GM18909 (cell line): ENCODE measurements around the gene SNRPA1.
A peak's percentile ranks its signal among the peaks of the same experiment; 100 is the strongest.
"Not testable (repeated sequence)": the region's sequence is repeated elsewhere in the genome, so short reads cannot be mapped to it uniquely, and the experiment has no call there.

Experiments used
- ATAC-seq: cut with Tn5 transposase; IDR thresholded peaks from one replicate; pipeline ENCODE4 v1.9.1; 2021; ENCODE audit warnings: mild to moderate bottlenecking; ENCODE audit not compliant: unreplicated experiment, poor library complexity

Gene SNRPA1

DNA sequence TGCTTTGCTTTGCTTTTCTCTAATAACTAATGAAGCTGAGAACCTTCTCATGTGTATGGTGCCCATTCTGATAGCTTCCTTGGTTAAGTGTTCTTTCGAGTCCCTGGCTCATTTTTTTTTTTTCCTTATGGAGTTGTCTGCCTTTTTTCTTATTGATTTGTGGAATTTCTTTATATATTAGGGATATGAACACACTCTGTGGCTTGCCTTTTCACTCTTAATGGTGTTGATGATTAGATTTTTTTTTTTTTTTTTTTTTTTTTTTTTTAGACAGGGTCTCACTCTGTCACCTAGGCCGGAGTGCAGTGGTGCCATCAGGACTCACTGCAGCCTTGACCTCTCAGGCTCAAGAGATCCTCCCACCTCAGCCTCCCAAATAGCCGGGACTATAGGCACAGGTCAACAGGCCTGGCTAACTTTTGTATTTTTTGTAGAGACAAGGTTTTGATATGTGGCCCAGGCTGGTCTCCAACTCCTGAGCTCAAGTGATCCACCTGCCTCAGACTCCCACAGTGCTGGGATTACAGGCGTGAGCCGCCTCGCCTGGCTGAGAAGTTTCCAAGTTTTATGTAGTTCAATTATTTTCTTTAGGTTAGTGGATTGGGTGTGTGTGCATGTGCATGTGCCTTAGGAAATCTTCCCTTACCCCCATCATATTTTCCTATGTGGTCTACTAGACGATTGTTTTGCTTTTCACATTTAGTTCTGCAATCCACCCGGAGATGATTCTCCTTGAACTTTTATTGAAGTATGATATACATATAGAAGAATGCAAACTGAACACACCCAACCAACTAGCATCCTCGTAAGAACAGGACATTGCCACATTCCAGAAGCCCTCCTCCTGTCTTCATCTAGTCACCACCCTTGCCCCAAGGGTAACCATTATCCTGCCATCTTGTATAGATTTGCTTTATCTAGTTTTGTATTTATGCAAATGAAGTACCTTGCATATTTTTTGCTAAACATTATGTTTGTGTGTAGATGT, 1.7 kb upstream of the SNRPA1 start:
- ATAC-seq, result no peak

DNA sequence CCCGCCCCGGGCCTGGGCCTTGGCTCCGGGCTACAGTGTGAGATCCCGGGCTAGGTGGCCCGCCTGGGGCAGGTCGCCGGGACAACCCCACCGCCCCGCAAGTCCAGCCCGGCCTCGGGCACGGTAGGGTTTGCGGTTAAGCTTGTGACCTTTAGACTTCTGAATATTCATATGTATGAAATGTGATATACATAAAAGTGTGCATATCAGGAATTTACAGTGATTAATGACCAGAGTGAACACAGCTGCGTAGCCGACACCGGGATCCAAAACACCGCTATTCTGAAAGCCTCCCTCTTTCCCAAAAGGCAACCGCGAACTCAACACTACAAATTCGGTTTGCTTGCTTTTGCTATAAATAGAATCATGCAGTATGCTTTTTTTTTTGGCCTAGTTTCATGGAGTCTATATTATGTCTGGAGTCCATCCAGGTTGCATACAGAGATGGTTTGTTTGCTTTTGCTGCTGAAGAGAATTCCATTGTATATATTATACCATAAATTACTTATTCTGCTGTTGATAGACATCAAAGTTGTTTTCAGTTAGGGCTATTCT, 636 bp upstream of the SNRPA1 start:
- ATAC-seq, result no peak

DNA sequence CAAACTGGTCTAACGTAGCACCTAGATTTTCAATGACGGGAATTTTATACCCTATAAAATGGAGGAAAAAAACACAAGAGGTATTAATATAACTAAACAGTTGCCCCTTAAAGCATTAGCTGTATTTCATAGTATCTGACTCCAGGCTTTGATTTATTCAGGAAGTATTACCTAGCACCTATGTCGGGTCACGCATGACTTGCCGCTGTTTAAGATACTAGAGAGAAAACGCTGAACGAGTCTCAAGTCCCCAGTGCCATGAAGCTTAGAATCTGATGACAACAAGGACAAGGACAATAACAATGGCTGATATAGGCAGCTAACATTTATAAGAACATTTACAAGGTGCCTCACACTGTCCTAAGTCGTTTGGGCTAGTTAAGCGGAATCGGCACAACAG, 1.9 kb downstream of the SNRPA1 start:
- ATAC-seq, result no peak

DNA sequence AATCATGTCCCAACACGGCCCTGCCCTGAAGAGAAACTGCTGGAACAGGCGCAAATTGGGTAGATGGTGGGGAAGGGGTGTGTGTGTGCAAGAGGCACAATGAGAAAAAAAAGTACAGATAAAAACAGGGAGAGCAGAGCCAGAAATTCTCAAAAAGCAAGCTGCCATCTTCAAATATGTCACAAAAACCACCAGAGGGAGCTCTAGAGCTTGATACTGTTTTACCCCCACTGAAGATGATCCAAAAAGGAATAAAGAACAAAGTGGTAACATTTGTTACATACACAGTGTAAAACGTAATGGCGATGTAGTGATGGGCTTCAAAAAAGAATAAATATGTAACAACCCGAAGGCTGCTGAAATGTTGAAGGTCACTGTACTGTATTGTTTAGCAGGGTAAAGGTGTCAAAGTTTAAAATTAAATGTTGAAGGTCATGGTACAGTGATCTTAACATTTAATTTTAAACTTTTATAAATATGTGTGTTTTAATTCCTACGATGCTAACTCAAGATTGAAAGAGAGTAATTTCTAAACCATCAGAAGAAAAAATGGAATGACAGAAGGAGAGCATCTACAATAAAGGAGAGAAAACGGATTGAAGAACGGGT, 6.0 kb downstream of the SNRPA1 start:
- ATAC-seq, result no peak

DNA sequence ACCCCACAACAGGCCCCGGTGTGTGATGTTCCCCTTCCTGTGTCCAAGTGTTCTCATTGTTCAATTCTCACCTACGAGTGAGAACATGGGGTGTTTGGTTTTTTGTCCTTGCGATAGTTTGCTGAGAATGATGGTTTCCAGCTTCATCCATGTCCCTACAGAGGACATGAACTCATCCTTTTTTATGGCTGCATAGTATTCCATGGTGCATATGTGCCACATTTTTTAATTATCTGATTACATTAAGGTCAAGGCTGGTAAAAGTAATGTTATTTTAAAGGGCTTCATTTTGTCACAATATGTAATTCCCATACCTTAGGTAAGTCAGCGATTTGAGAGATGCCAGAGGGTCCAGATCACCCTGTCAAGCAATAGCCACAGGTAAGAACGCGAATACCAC, 7.7 kb downstream of the SNRPA1 start:
- not testable (repeated sequence) for ATAC-seq

DNA sequence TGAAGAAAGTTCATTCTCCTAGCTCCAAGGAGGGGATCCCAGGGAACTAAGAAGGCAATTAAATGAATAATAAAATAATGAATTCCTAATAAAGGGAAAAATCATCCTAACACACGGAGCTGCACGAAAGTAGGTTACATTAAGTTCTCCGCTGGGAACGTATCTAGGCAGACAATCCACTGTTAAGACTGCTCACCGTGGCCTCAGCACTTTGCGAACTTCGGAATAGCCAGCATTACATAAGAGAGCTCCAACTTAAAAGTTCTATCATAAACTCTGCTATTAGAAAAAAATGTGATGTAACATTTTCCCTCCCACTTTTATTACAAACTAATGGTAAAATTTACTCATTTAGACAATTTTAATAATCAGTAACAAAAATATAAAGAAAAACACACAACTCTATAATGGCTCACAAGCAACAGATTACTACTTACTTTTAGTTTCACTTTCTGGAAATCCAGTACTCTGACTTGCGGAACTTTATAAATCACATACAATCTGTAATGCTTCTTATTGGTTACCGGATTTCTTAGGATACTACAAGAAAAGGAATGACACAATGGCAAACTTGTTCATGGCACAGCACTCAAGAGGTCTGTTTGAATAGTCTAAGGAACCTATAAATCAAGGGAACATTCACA, 8.5 kb downstream of the SNRPA1 start:
- ATAC-seq, result no peak

DNA sequence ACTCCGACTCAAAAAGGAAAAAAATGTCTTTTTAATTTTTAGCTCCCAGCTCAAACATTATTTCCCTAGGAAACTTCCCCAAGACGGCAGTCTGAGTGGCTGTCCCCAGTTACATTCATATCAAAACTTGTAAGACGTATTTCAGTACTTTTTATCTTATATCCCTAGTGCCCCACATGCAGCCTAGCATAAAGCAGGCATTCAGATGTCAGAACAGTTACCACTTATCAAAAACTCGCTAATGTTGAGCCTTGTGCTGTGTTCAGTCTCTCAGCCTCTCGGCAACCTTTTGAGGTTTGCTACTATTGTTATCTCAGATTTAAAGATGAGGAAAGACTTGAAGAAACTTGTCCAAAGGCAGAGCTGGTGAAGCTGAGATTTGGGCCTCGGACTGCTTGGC, 11.1 kb downstream of the SNRPA1 start:
- no peak for ATAC-seq

DNA sequence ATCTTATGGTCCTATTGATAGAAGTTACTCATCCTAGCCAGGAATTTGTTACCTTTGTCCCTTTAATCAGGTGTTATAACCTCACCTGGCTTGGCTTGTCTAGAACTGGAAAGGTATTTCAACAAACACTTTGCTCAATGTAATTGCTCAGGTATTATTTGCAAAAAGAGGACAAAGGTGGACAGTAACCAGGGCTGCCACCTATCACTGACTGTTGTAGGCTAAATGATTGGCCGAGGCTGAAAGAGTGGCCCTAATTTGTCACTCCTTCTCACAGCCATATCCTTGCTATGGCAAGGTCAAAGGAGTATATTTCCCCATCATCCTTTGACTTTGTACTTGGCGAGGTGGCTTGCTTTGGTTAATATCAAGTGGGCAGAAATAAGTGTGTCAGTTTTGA, 15.0 kb downstream of the SNRPA1 start:
- no peak for ATAC-seq

DNA sequence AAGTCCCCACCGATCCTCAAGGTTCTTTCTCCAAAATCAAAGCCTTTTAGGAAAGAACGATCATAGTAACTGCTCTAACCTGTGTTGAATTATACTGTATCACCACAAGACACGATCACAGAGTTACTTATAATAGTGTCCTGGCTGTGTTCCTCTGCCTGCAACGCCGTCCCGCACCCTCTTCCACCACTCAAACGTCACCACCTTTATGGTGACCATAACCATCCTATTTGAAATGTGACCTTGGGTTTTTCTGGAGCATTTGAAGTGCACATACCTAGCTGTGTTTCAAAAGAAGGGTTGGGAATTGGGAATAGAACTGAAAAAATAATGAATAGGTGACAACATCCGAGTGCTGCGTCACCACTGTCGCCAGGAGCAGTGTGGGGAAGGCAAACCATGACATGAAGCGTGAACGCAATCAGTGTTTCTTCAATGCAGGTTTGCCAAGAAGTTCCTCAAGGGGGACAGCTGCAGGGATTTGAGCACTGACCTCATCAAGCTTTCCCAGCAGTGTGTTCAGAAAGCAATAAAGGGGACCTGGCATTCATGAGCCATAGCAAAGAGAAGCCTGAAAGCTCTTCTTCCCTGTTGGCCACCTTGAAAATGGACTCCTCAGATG, 17.0 kb downstream of the SNRPA1 start:
- ATAC-seq, result no peak

DNA sequence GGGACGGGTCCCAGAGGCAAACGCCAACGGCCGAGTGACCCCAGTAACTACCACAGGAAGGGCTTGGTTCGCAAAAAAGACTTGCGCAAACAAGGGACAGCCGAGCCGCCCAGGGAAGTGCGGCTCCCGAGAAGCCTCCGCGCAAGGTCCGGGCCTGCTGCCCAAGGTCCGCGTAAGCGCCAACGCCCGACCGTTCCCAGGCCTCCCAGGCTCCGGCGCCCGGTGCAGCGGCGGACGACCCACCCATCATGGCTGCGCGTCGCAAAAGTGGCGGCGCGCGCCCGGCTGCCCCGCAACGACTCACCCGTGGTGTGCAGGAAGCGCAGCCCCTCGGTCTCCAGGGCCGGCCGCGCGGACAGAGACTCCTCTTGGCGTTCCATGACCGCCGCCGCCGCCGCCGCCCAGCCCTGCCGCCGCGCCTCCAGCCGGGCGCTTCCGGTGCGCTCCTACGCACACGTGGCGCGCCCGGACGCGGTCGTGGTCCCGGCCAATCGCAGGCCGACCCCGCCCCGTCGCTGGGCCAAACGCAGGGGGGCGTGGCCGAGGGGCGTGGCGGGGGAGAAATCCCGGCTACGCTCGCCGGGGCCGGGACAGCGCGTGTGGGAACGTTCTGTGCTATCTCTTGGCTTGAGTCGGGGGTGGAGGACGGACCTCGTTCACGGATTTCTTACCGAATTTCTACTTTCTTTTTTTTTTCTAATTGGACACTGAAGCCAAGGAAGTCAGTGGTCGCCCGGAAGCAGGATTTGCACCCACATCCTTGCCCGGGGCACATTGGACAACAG, 17.8 kb downstream of the SNRPA1 start, which contains the start of gene SELENOS:
Gene SELENOS, minus strand, starts transcription at position 448 of the 785 bp plus-strand sequence. Its CDS starts 68 bp downstream, at position 380.
- peak; percentile 93 for ATAC-seq

DNA sequence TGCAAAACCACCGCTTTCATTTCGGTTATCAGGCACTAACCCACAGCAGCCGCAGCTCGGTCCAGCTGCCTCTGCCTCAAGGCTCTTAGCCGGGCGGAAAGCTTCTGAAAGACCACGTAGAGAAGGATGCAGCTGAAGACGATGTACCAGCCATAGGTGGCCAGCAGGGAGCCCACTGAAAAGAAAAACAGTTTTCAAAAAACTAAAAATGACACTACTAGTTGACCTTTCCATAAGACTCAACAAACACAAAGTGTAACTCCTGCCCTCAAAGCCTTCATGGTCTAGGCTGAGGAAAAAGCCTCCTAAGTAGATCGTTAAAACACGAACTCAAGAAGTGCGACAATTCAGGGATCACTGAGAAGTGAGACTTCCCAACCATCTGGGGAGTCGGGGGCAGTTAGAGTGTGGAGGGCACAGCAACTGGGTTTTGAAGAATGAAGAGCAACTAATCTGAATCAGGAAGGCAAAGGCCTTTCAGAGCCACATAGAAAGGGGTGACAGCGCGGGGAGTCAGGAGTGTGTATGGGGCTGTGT, 18.5 kb downstream of the SNRPA1 start:
- peak; percentile 38 for ATAC-seq

DNA sequence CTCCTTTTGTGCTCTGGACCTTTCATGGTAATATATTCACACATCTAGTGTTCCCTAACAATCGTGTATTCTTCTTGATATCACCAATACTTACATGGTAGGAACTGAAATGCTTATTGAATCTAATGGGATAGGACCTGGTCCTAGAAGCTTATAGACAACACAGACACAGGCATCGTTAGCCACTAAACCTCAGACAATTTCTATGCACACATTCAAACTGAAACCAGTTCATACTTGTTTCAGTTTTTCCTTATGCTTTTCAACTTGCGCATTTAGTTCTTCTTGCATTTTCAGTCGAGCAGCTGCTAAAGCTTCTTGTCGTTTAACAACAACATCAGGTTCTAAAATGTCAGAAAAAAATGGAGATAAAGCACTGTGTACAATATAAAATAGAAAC, 20.0 kb downstream of the SNRPA1 start:
- ATAC-seq, result peak; percentile 26

DNA sequence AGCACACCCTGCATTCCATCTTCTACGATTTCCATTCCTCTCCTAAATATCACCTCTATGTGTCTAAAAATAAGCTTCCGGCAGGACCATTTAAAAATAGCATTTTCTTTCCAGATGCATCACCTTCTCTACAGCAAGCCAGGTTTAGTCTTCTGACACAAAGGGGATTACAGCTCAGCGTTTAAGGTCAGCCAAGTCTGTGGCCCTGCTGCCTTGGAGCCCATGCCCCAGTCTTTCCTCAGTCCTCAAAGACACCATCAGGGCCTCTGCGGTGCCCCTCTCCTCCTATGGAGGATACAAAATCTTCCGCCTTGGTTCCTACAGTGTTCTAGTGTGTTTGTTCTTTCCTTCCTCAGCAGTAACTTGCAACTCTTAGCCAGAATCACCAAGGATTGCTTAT, 21.5 kb downstream of the SNRPA1 start:
- no peak for ATAC-seq

DNA sequence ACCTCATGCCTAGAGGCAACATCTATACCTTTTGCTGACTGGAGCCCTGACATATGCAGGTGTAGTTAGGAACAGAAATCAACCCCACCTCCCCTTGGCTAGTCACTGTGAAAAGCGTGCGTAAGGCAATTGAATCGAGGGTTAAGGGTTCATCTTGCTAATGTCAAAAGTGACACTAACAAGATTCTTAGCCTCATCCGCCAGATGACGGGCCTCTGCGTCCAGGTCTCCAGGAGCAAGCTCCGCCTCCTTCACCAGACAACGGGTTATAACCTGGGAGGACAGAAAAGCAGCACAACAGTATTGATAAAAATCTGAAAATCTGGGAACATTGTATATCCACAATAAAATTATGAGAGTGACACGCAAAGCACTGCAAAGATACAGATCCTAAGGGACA, 22.5 kb downstream of the SNRPA1 start:
- no peak for ATAC-seq

DNA sequence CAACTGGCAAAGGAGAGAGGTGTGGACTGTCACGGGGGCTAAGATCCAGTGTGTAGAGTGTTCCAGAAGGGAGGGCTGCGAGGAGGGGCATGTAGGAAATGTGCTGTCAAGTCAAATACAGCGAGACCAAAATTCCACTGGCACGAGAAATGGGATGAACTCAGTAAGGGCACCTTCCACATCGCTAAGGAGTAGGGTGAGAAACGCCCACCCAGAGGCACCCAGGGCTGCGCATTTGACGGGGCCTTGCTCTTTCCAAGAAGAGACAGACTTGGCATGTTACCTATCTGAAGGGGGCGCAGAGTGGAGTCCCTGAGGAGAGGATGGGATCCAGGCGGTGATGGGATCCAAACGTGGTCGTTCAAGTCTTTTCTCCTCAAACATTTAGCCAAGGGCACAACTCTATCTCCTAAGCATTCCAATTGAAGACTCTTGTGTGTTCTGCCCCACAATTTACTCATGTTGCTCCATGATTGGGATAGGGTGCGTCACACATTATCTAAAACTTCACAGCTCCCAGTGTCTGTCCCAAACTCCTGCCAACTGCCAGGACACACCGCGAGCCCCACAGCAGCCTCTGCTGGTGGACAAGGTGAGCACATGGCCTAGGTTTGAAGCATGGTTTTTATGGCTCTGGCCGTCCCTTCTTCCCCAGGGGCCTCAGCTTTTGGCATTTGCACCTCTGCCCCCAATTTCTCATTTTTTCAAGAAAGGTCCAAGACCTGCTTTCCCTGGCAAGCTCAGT, 25.4 kb downstream of the SNRPA1 start:
- no peak for ATAC-seq

DNA sequence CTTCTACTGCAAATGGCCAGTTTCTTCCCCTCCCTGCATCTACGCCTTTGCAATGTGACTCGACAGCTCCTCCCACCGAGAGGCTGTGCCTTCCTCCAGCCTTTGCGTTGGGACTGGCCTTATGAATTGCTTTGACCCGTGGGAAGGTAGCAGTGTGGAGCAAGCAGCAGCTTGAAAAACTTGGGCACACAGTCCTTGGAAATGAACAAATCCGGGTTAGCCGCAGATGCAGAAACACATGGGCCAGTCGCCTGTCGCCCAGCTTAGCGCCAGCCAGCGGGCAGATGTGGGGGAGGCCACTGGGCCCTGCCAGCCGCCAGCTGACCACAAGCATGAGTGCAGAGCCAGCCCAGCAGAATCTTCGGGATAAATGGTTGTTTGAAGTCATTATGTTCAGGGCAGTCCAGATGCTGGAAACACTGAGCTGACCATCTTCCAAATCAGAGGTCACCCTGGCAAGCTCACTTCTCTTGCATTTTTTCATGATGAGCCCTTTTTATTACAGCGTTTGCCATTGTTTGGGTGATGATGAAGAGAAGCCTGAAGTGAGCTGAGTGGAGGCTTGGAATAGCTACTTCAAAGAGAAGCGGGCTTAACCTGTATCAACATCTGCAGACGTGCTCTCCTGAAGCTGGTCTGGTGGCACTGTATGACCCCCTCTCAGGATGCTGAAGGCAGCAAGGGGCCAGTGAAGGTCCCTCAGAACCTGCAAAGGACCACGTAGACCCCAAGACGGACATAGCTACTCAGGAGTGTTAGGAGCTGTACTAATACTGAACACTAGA, 27.5 kb downstream of the SNRPA1 start:
- ATAC-seq, result no peak

DNA sequence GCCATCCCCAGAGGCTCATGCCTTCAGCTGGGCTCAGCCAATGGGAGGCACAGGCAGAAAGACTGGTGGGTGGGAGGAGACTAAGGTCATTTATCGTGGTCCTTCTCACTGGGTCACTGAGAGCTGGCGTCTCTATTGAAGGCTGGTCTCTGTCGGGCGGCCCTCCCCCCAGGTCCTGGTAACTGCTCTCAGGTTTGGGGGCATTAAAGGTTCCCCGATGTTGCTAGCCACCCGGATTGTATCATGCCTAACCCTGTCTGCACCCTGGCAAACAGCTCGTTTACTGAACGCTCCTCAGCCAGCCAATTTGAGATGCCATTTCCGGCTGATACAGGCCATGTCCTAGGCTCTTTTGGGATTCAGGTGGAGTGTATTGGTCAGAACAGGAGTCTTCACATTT, 28.3 kb downstream of the SNRPA1 start:
- no peak for ATAC-seq

DNA sequence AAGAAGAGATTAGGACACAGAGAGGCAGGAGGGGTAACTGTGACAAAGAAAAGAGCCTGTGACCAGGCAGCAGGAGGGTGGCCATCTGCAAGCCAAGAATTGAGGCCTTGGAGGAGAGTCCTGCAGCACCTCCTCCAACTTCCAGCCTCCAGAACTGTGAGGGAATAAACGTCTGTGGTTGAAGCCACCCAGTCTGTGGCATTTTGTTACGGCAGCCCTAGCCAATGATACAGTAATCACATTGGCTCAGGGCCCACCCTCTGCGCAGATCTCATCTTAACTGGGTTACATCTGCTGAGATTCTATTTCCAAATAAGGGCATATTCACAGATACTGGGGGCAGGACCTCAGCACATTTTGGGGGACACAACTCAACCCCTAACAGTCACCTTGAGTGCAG, 29.0 kb downstream of the SNRPA1 start:
- ATAC-seq, result no peak
